IMR-90 (cell line): ENCODE measurements around the gene CLC.

Source experiments
- CEBPB ChIP-seq: IDR thresholded peaks from 2 replicates; pipeline ENCODE4 v1.6.1; 2012; ENCODE audit warnings: low read depth, low read length, improper control_type of control experiment
- CTCF ChIP-seq: conservative IDR thresholded peaks from 2 replicates; pipeline ENCODE4 v1.5.1; 2012; ENCODE audit warnings: mild to moderate bottlenecking, low read depth, low read length, improper control_type of control experiment
- MAFK ChIP-seq: IDR thresholded peaks from 2 replicates; pipeline ENCODE4 v1.6.1; 2012; ENCODE audit warnings: low read depth, low read length, improper control_type of control experiment
- POLR2A ChIP-seq: IDR thresholded peaks from 2 replicates; pipeline ENCODE4 v1.6.1; 2012; ENCODE audit warnings: mild to moderate bottlenecking, low read depth, low read length
- RAD21 ChIP-seq: IDR thresholded peaks from 2 replicates; pipeline ENCODE4 v1.6.1; 2012; ENCODE audit warnings: low read length, improper control_type of control experiment

DNA sequence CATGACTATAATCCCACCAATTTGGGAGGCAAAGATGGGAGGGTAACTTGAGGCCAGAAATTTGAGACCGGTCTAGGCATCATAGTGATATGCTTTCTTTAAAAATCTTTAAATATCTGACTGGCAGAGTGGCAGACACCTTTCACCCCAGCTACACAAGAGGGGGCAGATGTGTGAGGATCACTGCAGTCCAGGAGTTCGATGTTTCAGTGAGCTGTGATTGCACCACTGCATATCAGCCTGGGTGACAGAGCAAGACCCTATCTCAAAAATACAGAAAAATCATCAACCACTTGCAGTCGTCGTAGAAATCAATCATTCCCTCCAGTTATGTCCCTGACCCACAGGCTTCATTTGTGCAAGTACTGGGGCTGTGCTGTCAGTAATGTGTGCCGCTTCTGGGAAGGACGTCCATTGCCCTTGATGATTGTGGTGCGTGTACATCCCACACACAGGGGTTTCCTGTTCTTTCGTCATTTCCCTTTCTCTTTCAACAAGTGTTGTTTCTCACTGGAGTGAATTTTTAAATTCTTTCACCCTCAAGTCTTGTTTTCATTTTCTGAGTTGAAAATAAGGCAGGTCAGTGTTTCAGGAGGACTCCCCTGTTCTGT lies 32.1 kb downstream of the CLC start:
- TF ChIP-seq POLR2A (no peak), CTCF (no peak), CEBPB (no peak), MAFK (no peak), RAD21 (no peak)
